ENCODE data around the gene ABCA4.

DNA sequence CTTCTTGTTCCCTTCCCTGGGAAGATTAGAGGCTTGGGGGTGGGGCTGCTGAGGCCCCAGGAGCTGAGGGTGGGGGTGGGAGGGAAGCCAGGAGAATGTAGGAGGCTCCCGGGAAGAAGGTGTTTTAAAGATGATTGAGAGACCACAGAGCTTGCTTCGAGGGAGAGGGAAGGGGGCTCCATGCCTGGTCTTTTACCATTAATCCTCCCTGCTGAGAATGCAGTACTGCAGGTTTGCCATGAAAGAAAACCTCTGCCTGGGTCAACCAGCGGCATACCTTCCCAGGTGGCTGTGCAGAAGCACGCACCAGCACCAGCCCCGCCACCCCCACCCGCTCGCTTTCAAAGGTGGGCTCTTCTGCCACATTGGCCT is 15.4 kb downstream of the ABCA4 start:
- no peak for TF ChIP-seq EZH2 (IDR thresholded peaks at IDR 0.05)
- TF ChIP-seq POLR2AphosphoS5 (IDR thresholded peaks at IDR 0.05; ENCODE audit: borderline replicate concordance, low read depth, low read length): no peak
- TF ChIP-seq FOXP2 (optimal IDR thresholded peaks at IDR 0.05; ENCODE audit: control extremely low read depth, extremely low read length, insufficient read depth): no peak

All from SK-N-MC (cell line).